Measurements from ENCODE around the gene GRIP1.

DNA sequence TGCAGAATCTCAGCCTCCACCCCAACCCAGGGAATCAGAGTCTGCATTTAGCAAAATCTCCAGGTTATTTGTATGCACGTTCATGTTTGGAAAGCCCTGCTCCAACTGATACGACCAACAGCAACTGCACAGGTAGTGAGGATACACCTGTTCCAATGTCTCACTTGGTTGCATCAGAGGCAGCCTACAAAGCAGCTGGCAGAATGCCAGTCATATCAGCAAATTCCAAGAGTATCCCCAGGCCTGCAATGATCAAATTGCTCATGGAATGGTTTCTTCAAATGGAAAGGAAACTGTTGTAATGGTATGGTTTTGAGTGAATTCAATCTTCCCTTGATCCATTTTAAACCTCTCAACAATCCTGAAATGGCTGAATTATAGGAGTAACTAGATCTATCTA, 75.4 kb downstream of the GRIP1 start:
- TF ChIP-seq CTCF (IDR thresholded peaks at IDR 0.05; ENCODE audit: low read depth, low read length) (no peak), POLR2A (IDR thresholded peaks at IDR 0.05; ENCODE audit: extremely low read depth, insufficient read length) (no peak), MYC (IDR thresholded peaks at IDR 0.05; ENCODE audit: low read depth, low read length) (no peak)
- TF ChIP-seq, protein P1, sequence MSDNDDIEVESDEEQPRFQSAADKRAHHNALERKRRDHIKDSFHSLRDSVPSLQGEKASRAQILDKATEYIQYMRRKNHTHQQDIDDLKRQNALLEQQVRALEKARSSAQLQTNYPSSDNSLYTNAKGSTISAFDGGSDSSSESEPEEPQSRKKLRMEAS (IDR thresholded peaks at IDR 0.05; ENCODE audit: low read depth, low read length) = no peak

All from NB4 (cell line).